T-helper 22 cell (primary cell): ENCODE measurements around the gene NT5DC4.

Experiments
- DNase-seq: peaks from one replicate; pipeline ENCODE4 v3.0.0-alpha.2; 2020; ENCODE audit warnings: low read depth

The NT5DC4 gene

GRCh38 chr2:112787294-112787693 is 66.5 kb downstream of the NT5DC4 start:
- no peak for DNase-seq

- DNase-seq: no peak
Measured at GRCh38 chr2:112787729-112788393, 67.0 kb downstream of the NT5DC4 start.

- no peak for DNase-seq
Measured at GRCh38 chr2:112788653-112789052, 67.8 kb downstream of the NT5DC4 start.
